Uterus (tissue), 4 donors: ENCODE results near the gene SPTBN5. TPM values are rescaled to one million over a fixed set of nuclear protein-coding genes. Genes with fewer than 3 reads are reported as not detected.

Experiments
- DNase-seq, 2 donors: peaks; one replicate each; pipeline ENCODE4 v3.0.0-alpha.2; 2019 to 2020
- H3K27ac ChIP-seq, 2 donors: fragments of 200-600 bp; sonication (generic); 1 replicate in 1 of 2; 2 replicates in 1 of 2; pipeline ENCODE4 v1.5.1; 2016 to 2018
- H3K27me3 ChIP-seq, 2 donors: fragments of 200-600 bp; sonication (generic); one replicate each; pipeline ENCODE4 v1.5.1; 2018 to 2019; ENCODE audit warnings: control low read depth in 1 of 2
- H3K36me3 ChIP-seq, 2 donors: fragments of 200-600 bp; sonication (generic); one replicate each; pipeline ENCODE4 v1.5.1; 2019; ENCODE audit warnings: control low read depth in 1 of 2
- H3K4me1 ChIP-seq, 2 donors: fragments of 200-600 bp; sonication (generic); one replicate each; pipeline ENCODE4 v1.5.1; 2018 to 2019; ENCODE audit warnings: control low read depth in 1 of 2
- H3K4me3 ChIP-seq, 2 donors: fragments of 200-600 bp; sonication (generic); 1 replicate in 1 of 2; 2 replicates in 1 of 2; pipeline ENCODE4 v1.5.1; 2018 to 2019; ENCODE audit warnings: mild to moderate bottlenecking in 1 of 2
- H3K9me3 ChIP-seq, 2 donors: fragments of 200-600 bp; sonication (generic); one replicate each; pipeline ENCODE4 v1.5.1; 2019; ENCODE audit warnings: control low read depth in 1 of 2
- POLR2A ChIP-seq, 2 donors: fragments of 450-650 bp; IDR thresholded peaks; one replicate each; pipeline ENCODE4 v1.6.1; 2016; ENCODE audit warnings: antibody characterized with exemption in 2 of 2, mild to moderate bottlenecking in 1 of 2, moderate library complexity in 1 of 2
- intact Hi-C: fragments of 100-400 bp; cut with DNase I; formaldehyde crosslinking; loops from one replicate; pipeline ENCODE4 v1.15.1; 2023; ENCODE audit warnings: low total_unique reads
- total RNA-seq, 4 donors: library from RNA; depleted of rRNA in 3 of 4; stranded (reverse); fragments of >200 nt in 3 of 4; gene quantifications; one replicate each; pipeline versions ENCODE4 v1.1.0 to v1.2.4, GENCODE V29; 2014 to 2023
- TF ChIP-seq, protein P1 (sequence below), 4 experiments: fragments of 200-600 bp in 2 of 4; fragments of 450-650 bp in 2 of 4; sonication (generic) in 2 of 4; IDR thresholded peaks; one replicate each; pipeline ENCODE4 v1.5.1; 2016 to 2019; ENCODE audit warnings: antibody characterized with exemption in 4 of 4, mild to moderate bottlenecking in 2 of 4, moderate library complexity in 1 of 4
- donor health status: DM: yes; HTN: yes; CAD: no.

Gene SPTBN5
- total RNA-seq, 4 donors from 2014 or later, result 0.51 to 0.76 (median 0.61) TPM; not detected in 1

DNA sequence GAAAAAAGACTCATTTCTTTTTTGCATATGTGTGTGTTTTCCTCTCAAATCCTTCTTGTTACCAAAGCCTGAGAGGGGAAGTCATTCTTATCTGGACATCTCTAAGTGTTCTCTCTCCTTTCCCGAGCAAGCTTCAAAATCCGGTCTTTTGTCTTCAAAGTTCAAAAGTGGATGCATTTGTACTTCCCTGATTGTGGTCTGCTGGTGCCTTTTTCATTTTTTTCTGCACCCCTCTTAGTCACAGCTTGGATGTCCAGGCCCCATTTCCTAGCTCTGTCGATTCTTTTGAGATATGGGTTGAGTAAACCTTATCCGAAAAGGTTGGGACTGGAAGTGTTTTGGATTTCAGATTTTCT is 43.7 kb upstream of the SPTBN5 start:
- DNase-seq, result no peak
- no peaks in the 10 kb centered on the region for H3K27me3 ChIP-seq
- no peaks in the 10 kb centered on the region for H3K9me3 ChIP-seq
- H3K4me1 ChIP-seq, result no peaks in the 10 kb centered on the region
- H3K27ac ChIP-seq, result peak overlapping the region; percentile 25 to 53
- intact Hi-C loops, result no loop called here
- TF ChIP-seq POLR2A (IDR thresholded peaks at IDR 0.05), result no peak
- TF ChIP-seq, protein P1, sequence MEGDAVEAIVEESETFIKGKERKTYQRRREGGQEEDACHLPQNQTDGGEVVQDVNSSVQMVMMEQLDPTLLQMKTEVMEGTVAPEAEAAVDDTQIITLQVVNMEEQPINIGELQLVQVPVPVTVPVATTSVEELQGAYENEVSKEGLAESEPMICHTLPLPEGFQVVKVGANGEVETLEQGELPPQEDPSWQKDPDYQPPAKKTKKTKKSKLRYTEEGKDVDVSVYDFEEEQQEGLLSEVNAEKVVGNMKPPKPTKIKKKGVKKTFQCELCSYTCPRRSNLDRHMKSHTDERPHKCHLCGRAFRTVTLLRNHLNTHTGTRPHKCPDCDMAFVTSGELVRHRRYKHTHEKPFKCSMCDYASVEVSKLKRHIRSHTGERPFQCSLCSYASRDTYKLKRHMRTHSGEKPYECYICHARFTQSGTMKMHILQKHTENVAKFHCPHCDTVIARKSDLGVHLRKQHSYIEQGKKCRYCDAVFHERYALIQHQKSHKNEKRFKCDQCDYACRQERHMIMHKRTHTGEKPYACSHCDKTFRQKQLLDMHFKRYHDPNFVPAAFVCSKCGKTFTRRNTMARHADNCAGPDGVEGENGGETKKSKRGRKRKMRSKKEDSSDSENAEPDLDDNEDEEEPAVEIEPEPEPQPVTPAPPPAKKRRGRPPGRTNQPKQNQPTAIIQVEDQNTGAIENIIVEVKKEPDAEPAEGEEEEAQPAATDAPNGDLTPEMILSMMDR (IDR thresholded peaks at IDR 0.05), result no peak
- no peak overlapping the region for H3K4me3 ChIP-seq
- no peaks in the 10 kb centered on the region for H3K36me3 ChIP-seq

GRCh38 chr15:41936649-41937567 is 43.1 kb upstream of the SPTBN5 start:
- H3K36me3 ChIP-seq, result no peaks in the 10 kb centered on the region
- peak overlapping the region; percentile 25 to 53 for H3K27ac ChIP-seq
- H3K4me1 ChIP-seq, result no peaks in the 10 kb centered on the region
- no peaks in the 10 kb centered on the region for H3K9me3 ChIP-seq
- TF ChIP-seq, protein P1 (IDR thresholded peaks at IDR 0.05), result no peak
- TF ChIP-seq POLR2A (IDR thresholded peaks at IDR 0.05), result no peak
- no peak overlapping the region for H3K4me3 ChIP-seq
- H3K27me3 ChIP-seq, result no peaks in the 10 kb centered on the region
- intact Hi-C loops, result no loop called here
- peak in 1 of 2 donors; percentile 65 for DNase-seq

DNA sequence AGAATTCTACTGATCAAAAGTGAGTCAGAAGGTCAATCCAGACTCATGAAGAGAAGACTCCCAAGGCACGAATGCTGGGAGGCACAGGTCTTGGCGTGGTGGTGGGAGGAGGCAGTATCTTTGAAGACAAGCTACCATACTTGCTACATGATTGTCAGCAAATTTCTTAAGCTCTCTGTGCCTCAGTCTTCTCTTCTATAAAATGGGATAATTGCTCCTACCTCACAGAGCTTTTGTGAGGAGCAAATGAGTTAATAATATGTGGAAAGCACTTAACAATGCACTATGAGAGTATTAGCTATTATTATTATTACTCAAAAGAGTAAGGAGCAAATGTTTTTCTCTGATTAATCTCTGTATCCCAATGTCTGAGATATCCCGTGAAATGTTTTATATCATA is 42.3 kb upstream of the SPTBN5 start:
- Histone ChIP-seq H3K27me3 (no peaks in the 10 kb centered on the region), H3K4me3 (no peak overlapping the region), H3K4me1 (no peaks in the 10 kb centered on the region), H3K36me3 (no peaks in the 10 kb centered on the region), H3K27ac (peak overlapping the region; percentile 47 to 53), H3K9me3 (no peaks in the 10 kb centered on the region)
- no peak for DNase-seq
- TF ChIP-seq POLR2A (IDR thresholded peaks at IDR 0.05), result no peak
- TF ChIP-seq, protein P1 (IDR thresholded peaks at IDR 0.05), result no peak
- intact Hi-C loops, result no loop called here

DNA sequence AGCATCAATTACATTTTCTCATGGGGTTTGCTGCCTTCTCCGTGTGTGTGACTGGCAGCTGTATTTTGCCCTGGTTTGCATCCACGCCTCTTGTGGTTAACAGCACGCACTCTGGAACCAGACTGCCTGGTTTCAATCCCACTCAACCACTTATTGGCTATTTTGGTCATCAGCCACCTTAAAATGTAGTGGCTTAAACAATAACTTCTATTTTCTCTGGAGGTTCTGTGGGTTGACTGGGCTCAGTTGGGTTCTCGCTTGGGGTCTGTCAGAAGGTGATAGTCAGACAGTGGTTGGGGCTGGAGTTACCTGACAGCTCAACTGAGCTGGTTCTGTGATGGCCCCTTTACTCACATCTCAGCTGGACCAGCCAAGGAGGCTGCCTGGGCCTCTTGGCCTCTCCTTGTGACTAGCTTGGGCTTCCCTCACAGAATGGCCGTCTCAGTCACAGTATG is 41.7 kb upstream of the SPTBN5 start:
- Histone ChIP-seq H3K27ac (peak overlapping the region; percentile 47 to 53), H3K36me3 (no peaks in the 10 kb centered on the region), H3K4me1 (no peaks in the 10 kb centered on the region), H3K9me3 (no peaks in the 10 kb centered on the region), H3K27me3 (no peaks in the 10 kb centered on the region), H3K4me3 (no peak overlapping the region)
- no peak for TF ChIP-seq POLR2A (IDR thresholded peaks at IDR 0.05)
- TF ChIP-seq, protein P1 (IDR thresholded peaks at IDR 0.05), result no peak
- no peak for DNase-seq
- intact Hi-C loops, result no loop called here

DNA sequence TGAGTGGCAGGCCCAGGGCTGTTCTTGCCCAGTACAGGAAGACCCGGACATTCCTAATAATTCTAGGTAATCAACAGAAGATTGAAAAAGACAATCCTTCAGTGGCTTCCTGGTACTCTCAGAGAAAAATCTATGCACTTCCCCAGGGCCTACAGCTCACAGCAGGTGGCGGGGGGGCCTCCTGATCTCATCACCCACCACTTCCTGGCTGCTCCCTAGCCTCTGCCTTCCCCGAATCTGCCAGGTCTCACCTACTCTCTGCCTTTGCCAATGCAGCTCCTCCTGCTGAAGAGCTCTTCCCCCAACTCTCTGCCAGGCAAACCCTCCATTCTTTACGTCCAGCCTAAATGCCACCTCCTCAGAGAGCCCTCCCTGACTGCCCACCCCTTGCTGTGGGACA is 41.0 kb upstream of the SPTBN5 start:
- H3K27me3 ChIP-seq, result no peaks in the 10 kb centered on the region
- peak overlapping the region; percentile 47 to 53 for H3K27ac ChIP-seq
- no peak for DNase-seq
- intact Hi-C loops, result no loop called here
- no peaks in the 10 kb centered on the region for H3K9me3 ChIP-seq
- H3K4me1 ChIP-seq, result no peaks in the 10 kb centered on the region
- no peak overlapping the region for H3K4me3 ChIP-seq
- TF ChIP-seq, protein P1 (IDR thresholded peaks at IDR 0.05), result no peak
- no peak for TF ChIP-seq POLR2A (IDR thresholded peaks at IDR 0.05)
- H3K36me3 ChIP-seq, result no peaks in the 10 kb centered on the region
